Chondrocyte (in vitro differentiated cells): Measurements from ENCODE around the gene COQ7. TPM values are rescaled to one million over a fixed set of nuclear protein-coding genes. Genes with fewer than 3 reads are reported as not detected.

Experiments
- DNase-seq: peaks from one replicate; pipeline ENCODE4 v3.0.0; 2021; ENCODE audit warnings: mixed read lengths, low spot score
- H3K27ac Mint-ChIP-seq: one replicate; pipeline ENCODE4 v1.8.0; 2021; ENCODE audit warnings: mild to moderate bottlenecking, moderate library complexity, mixed read lengths; ENCODE audit not compliant: unreplicated experiment
- H3K27me3 Mint-ChIP-seq: 2 replicates; pipeline ENCODE4 v1.8.0; 2021; ENCODE audit warnings: low read depth, mixed read lengths
- H3K36me3 Mint-ChIP-seq: 2 replicates; pipeline ENCODE4 v1.8.0; 2021; ENCODE audit warnings: low read depth, mixed read lengths
- H3K4me1 Mint-ChIP-seq: 2 replicates; pipeline ENCODE4 v1.8.0; 2021; ENCODE audit warnings: low read depth, mild to moderate bottlenecking, mixed read lengths
- H3K4me3 Mint-ChIP-seq: one replicate; pipeline ENCODE4 v1.8.0; 2021; ENCODE audit warnings: mild to moderate bottlenecking, moderate library complexity, mixed read lengths; ENCODE audit not compliant: unreplicated experiment
- H3K9me3 Mint-ChIP-seq: 2 replicates; pipeline ENCODE4 v1.8.0; 2021; ENCODE audit warnings: low read depth, mixed read lengths
- CTCF ChIP-seq: fragments of 200-600 bp; sonication (generic); IDR thresholded peaks from 2 replicates; pipeline ENCODE4 v1.5.0; 2021; ENCODE audit warnings: antibody characterized with exemption, mild to moderate bottlenecking, moderate library complexity
- total RNA-seq: library from RNA; stranded (reverse); gene quantifications from 3 replicates; pipeline ENCODE4 v1.2.1, GENCODE V29; 2021

Gene COQ7
- total RNA-seq, 1 donor from 2014 or later: 20.7 TPM

- no peak for DNase-seq
- no peaks in the 10 kb centered on the region for H3K27me3 Mint-ChIP-seq
- no peak for TF ChIP-seq CTCF
- peaks cover 10% of the 10 kb centered on the region for H3K36me3 Mint-ChIP-seq
- peaks cover 3% of the 10 kb centered on the region for H3K4me1 Mint-ChIP-seq
- no peak overlapping the region for H3K27ac Mint-ChIP-seq
- no peak overlapping the region for H3K4me3 Mint-ChIP-seq
- no peaks in the 10 kb centered on the region for H3K9me3 Mint-ChIP-seq
Measured at GRCh38 chr16:19073863-19074262, 6.4 kb downstream of the COQ7 start.

DNA sequence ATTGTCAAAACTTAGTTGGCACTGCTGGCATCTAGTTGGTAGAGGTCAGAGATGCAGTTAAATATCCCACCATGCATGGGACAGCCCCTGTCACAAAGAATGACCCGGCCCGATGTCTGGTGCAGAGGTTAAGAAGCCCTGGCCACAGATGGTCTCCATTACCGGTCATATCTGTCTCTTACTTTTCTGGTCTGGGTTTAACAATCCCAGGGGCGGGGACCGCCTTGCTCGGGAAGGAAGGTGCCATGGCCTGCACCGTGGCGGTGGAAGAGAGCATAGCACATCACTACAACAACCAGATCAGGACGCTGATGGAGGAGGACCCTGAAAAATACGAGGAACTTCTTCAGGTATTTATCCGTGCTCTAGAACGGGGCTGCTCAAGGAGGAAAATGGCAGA, 8.1 kb downstream of the COQ7 start:
- Mint-ChIP-seq H3K4me3 (no peak overlapping the region), H3K9me3 (no peaks in the 10 kb centered on the region), H3K36me3 (peaks cover 10% of the 10 kb centered on the region), H3K4me1 (no peaks in the 10 kb centered on the region), H3K27ac (no peak overlapping the region), H3K27me3 (no peaks in the 10 kb centered on the region)
- TF ChIP-seq CTCF: no peak
- DNase-seq: no peak

- Mint-ChIP-seq H3K36me3 (peaks cover 13% of the 10 kb centered on the region), H3K9me3 (no peaks in the 10 kb centered on the region), H3K4me1 (no peaks in the 10 kb centered on the region), H3K4me3 (no peak overlapping the region), H3K27me3 (no peaks in the 10 kb centered on the region), H3K27ac (no peak overlapping the region)
- no peak for TF ChIP-seq CTCF
- no peak for DNase-seq
Measured at GRCh38 chr16:19077879-19078278, 10.5 kb downstream of the COQ7 start.

DNA sequence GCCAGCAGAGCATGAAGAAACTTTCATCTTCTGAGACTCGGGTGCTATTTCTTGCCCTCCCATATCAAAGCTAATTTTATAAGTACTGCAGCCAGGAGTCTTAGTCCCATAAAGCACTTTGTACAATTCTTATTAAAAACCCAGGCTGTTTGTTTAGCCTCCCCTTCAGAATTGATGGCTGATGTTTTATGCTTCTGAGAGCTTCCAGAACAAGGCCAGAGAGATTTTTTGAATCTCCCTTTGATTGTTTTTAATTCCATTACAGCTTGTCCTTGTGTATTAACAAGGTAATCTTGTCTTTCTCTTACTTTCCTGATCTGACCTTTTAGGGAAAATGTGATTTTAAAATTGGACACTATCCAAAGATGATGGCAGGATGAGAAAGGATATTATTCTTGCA, 16.3 kb downstream of the COQ7 start:
- H3K4me3 Mint-ChIP-seq: no peak overlapping the region
- peaks cover 8% of the 10 kb centered on the region for H3K4me1 Mint-ChIP-seq
- no peaks in the 10 kb centered on the region for H3K27me3 Mint-ChIP-seq
- H3K36me3 Mint-ChIP-seq: peaks cover 6% of the 10 kb centered on the region
- DNase-seq: no peak
- H3K27ac Mint-ChIP-seq: no peak overlapping the region
- H3K9me3 Mint-ChIP-seq: no peaks in the 10 kb centered on the region
- TF ChIP-seq CTCF: no peak

DNA sequence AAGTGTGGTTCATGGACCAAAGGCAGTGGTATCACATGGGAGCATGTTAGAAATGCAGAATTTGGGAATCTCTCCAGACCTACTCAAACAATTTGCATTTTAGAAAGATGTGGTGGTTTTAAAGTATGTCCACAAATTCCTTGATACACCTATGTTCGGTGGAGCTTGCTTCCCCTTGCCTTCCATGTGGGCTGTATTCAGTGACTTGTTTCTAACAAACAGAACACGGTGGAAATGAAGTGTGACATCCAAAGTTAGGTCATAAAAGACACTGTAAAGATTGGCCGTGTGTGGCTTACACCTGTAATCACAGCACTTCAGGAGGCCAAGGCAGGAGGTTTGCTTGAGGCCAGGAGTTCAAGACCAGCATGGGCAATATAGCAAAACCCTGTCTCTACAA, 16.7 kb downstream of the COQ7 start:
- Mint-ChIP-seq H3K9me3 (no peaks in the 10 kb centered on the region), H3K27me3 (no peaks in the 10 kb centered on the region), H3K4me3 (no peak overlapping the region), H3K36me3 (peaks cover 4% of the 10 kb centered on the region), H3K4me1 (peaks cover 8% of the 10 kb centered on the region), H3K27ac (no peak overlapping the region)
- no peak for DNase-seq
- no peak for TF ChIP-seq CTCF
